ENCODE data around the gene LPCAT3. TPM values are rescaled to one million over a fixed set of nuclear protein-coding genes. Genes with fewer than 3 reads are reported as not detected.
A peak's percentile ranks its signal among the peaks of the same experiment; 100 is the strongest.

Gene LPCAT3
- total RNA-seq, 1 donor from 2014 or later = 14.9 TPM

- peak overlapping the region; percentile 68 for H3K4me3 ChIP-seq (ENCODE audit: low read depth, low read length)
- no peak for DNase-seq (ENCODE audit: low read depth)
- TF ChIP-seq CTCF (conservative IDR thresholded peaks at IDR 0.05; ENCODE audit: low read depth, low read length) = no peak
Measured at GRCh38 chr12:6936636-6937480, 81.4 kb downstream of the LPCAT3 start.

- no peak for DNase-seq (ENCODE audit: low read depth)
- no peak overlapping the region for H3K4me3 ChIP-seq (ENCODE audit: low read depth, low read length)
- TF ChIP-seq CTCF (conservative IDR thresholded peaks at IDR 0.05; ENCODE audit: low read depth, low read length) = no peak
Measured at GRCh38 chr12:6936194-6936635, 82.1 kb downstream of the LPCAT3 start.

GRCh38 chr12:6935371-6936193 lies 82.7 kb downstream of the LPCAT3 start:
- DNase-seq (ENCODE audit: low read depth) = no peak
- no peak for TF ChIP-seq CTCF (conservative IDR thresholded peaks at IDR 0.05; ENCODE audit: low read depth, low read length)
- H3K4me3 ChIP-seq (ENCODE audit: low read depth, low read length) = no peak overlapping the region

- DNase-seq (ENCODE audit: low read depth) = no peak
- no peak for TF ChIP-seq CTCF (conservative IDR thresholded peaks at IDR 0.05; ENCODE audit: low read depth, low read length)
- H3K4me3 ChIP-seq (ENCODE audit: low read depth, low read length) = no peak overlapping the region
Measured at GRCh38 chr12:6934110-6934509, 84.2 kb downstream of the LPCAT3 start.

GRCh38 chr12:6932766-6933165 lies 85.5 kb downstream of the LPCAT3 start:
- no peak overlapping the region for H3K4me3 ChIP-seq (ENCODE audit: low read depth, low read length)
- no peak for DNase-seq (ENCODE audit: low read depth)
- TF ChIP-seq CTCF (conservative IDR thresholded peaks at IDR 0.05; ENCODE audit: low read depth, low read length) = no peak

- TF ChIP-seq CTCF (conservative IDR thresholded peaks at IDR 0.05; ENCODE audit: low read depth, low read length) = no peak
- H3K4me3 ChIP-seq (ENCODE audit: low read depth, low read length) = peak overlapping the region; percentile 78
- no peak for DNase-seq (ENCODE audit: low read depth)
Measured at GRCh38 chr12:6929466-6930452, 88.5 kb downstream of the LPCAT3 start.

Measured in epithelial cell of proximal tubule (primary cell).